Esophagus muscularis mucosa (tissue), 4 donors: Measurements from ENCODE around the gene PRDM2.

Experiments
- EP300 ChIP-seq: sonication (generic); formaldehyde crosslinking; IDR thresholded peaks from one replicate; pipeline ENCODE4 v1.6.1; 2017; ENCODE audit warnings: antibody characterized with exemption
- POLR2A ChIP-seq: fragments of 450-650 bp; IDR thresholded peaks from one replicate; pipeline ENCODE4 v1.6.1; 2017; ENCODE audit warnings: antibody characterized with exemption, moderate library complexity, mild to moderate bottlenecking, low read depth
- POLR2AphosphoS5 ChIP-seq, 2 donors: sonication (generic); formaldehyde crosslinking; IDR thresholded peaks; one replicate each; pipeline ENCODE4 v1.6.1; 2017; ENCODE audit warnings: antibody characterized with exemption in 2 of 2
- TF ChIP-seq, protein P1 (sequence below), 3 experiments: fragments of 200-600 bp in 2 of 3; fragments of 450-650 bp in 1 of 3; sonication (generic) in 2 of 3; IDR thresholded peaks; one replicate each; pipeline ENCODE4 v1.5.1; 2017 to 2019; ENCODE audit warnings: antibody characterized with exemption in 3 of 3, mild to moderate bottlenecking in 2 of 3, moderate library complexity in 1 of 3

DNA sequence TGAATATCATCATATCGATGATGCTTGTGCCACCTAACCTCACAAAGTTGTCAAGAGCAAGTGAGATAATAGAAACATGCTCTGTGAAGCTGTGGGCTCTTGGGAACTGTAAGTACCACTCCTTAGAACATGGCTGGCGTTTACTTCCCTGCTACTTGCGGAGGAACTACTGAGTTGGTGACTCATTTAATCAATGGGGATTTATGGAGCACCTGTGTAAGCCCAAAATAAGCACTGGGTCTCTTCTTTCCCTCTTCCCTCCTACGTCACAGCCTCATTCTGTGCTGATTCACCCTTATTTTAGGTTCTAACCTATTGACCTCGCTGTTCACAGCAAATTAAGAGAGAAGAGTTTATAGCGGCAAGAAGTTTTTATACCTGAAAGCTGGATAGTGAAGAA, 52.9 kb downstream of the PRDM2 start:
- TF ChIP-seq POLR2AphosphoS5 (IDR thresholded peaks at IDR 0.05), result no peak
- no peak for TF ChIP-seq POLR2A
- TF ChIP-seq, protein P1, sequence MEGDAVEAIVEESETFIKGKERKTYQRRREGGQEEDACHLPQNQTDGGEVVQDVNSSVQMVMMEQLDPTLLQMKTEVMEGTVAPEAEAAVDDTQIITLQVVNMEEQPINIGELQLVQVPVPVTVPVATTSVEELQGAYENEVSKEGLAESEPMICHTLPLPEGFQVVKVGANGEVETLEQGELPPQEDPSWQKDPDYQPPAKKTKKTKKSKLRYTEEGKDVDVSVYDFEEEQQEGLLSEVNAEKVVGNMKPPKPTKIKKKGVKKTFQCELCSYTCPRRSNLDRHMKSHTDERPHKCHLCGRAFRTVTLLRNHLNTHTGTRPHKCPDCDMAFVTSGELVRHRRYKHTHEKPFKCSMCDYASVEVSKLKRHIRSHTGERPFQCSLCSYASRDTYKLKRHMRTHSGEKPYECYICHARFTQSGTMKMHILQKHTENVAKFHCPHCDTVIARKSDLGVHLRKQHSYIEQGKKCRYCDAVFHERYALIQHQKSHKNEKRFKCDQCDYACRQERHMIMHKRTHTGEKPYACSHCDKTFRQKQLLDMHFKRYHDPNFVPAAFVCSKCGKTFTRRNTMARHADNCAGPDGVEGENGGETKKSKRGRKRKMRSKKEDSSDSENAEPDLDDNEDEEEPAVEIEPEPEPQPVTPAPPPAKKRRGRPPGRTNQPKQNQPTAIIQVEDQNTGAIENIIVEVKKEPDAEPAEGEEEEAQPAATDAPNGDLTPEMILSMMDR (IDR thresholded peaks at IDR 0.05), result no peak
- TF ChIP-seq EP300, result no peak
